GM19467 (cell line): ENCODE measurements around the gene VEGFC.

Source experiments
- ATAC-seq: cut with Tn5 transposase; IDR thresholded peaks from one replicate; pipeline ENCODE4 v1.9.1; 2021; ENCODE audit warnings: mild to moderate bottlenecking, moderate library complexity; ENCODE audit not compliant: unreplicated experiment

VEGFC gene

DNA sequence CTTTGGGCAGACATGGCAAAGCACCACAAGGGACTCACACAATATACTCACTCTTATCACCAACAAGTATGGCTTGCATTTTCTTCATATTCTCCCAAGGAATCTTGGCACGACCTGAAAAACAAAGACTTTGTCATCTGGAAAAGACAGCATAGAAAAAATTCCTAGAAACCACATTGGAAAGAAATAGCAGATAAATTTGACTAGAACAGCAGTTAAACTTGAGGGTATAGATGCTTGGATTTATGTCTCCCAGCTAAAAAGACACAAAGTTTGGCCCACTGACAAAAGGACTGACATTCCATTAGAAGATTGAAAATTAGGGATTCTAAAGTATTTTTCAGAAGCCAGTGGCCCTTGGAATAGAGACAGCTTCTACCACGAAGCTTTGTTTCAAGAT, 6.9 kb upstream of the VEGFC start:
- no peak for ATAC-seq

DNA sequence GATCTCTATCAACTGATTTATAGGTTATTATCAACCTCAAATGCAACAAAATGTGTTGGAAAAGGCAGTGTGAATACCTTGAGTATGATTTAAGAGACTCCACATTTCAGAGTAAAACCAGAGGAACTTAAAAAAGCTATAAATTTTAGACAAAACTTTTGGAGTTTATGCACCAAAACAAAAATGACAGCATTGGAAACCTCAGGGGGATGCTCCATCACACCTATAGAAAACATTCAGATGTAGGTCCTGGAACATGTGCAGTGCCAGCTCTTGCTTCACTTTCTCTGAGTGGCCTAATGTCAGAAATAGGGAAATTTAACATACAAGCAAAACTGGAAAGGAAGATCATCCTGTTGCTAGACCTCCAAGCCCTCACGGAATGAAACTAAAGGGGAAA, 5.8 kb upstream of the VEGFC start:
- ATAC-seq: no peak

DNA sequence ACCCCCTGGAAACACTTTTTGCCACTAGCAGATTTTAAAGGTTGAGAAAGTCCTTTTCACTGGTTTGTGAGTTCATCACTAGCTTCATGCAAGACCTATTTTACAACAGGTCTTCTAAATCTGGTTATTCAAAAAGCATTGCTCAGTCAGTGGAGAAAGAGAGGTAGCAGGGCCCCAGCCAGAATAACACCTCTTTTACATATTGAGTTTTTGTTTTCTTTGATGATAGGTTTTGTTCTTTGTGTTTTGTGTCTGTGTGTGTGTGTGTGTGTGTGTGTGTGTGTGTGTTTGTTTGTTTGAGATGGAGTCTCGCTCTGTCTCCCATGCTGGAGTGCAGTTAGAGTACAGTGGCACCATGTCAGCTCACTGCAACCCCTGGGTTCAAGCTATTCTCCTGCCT, 2.7 kb upstream of the VEGFC start:
- no peak for ATAC-seq

DNA sequence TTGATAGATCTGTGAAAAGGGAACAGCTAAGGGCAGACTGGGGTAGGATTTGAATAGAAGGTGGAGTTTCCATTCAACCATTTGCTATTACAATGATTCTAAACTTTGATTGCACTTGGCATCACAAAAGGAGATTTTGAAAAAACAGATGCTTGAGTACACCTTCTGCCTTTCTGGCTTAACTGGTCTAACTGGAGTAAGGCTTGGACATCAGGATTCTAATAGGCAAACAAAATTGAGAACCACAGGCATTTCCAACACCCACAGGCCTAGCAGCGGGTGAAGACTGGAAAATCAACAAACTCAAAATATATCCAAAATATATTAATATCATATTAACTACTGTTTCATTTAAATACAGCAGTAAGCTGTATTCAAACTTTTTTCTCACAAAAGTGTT, 1.9 kb upstream of the VEGFC start:
- no peak for ATAC-seq

DNA sequence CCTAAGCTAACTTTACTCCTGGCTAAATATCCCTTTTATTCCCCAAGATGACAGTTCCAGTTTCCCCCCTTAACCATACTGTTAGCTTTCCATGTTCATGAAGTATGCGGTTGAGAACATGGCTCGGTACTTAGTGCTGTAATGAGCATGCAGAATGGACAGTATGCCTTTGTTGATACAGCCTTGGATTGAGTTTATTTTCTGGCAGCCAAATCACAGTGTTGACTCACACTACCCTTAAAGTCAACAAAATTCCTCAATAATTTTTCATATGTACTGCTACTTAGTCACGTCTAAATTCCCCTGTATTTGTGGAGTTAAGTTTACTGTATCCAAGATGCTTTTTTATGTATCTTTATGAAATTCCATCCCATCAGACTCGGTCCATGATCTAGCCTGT, 1.4 kb upstream of the VEGFC start:
- no peak for ATAC-seq

DNA sequence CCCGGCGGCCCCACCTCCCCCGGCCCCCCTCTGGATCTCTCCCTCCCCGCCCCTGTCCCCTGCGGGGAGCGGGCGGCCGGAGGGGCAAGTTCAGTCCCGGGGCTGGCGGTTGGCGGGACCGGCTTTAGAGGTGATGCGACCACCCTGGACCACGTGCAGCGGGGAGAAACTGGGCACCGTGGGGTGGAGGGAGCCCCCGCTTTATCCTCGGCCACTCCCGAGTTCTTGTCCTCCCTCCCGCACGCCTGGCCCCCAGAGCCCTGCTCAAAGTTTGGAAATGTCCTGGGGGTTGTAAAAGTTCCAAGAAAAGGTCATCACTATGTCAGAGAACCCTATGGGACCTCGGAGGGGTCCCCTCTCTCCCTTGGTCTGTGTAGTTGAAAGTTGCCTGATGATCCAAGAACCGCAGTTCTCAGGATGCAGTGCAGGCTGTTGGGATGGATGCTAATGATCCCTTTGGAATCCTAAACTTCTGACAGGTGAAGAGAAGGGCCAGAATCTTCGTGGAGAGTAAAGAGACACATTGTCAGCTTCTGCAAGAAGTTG, 411 bp upstream of the VEGFC start:
- no peak for ATAC-seq

DNA sequence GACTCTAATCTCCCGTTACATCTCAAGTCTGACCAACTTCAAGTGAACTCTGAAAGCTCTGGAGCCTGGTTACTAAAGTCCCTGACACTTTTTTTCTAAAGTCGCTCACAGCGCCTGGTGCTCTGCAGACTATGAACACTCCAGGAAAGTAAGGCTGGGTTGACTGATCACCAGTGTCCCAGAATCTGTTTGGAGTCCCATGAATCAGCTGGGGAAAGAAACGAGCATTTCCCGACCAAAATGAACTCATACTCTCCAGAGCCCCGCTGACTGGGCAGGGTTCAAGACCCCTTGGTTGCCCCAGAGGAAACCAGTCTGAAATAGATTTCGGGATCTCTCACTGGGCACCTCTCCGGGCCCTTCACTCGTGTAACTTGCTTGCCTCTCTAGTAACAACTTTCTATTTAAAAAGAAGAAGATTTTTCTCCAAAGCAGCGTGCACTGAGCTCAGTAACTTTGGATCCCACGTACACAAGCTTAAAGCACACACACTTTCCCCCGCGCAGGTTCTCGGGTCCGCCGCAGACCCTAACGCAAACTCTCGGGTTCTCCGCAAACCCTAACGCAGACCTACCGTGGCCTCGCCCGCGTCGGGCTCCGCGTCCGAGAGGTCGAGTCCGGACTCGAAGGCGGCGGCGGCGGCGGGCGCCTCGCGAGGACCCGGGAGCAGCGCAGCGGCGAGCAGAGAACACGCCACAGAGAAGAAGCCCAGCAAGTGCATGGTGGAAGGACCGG, 964 bp downstream of the VEGFC start:
- ATAC-seq: no peak

DNA sequence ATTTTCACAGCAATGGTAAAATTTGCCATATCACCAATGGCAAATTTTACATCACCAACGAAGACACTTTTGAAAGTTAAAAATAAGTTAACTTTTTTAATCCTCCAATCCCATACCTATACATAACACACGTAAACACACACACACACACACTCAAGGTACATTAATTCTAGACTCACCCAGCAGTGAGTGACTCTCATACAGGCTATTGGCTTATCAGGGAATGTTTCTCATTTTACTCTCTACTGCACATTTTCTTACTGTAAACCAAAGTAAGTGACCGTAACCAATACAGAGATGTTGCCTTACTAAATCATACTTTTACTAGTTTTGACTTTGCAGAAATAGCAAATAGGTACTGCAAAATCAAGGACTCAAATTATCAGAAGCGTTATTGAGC, 2.3 kb downstream of the VEGFC start:
- ATAC-seq: no peak

DNA sequence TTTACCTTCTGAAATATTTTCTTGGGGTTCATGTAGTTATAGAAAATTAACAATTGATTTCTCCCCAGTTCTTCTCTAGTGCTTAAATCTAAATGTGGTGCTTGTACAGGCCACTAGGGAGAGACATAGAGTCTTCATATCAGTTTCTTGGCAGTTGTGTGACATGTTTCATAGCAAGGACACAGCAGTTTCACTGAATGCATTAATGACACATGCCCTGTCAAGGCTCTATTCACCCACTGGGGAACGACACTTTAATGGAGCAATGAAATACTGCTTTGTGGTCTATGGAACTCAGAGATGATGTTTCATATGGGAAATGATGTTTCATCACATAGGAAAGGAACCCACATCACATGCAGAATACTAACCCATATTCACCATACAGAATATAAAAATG, 2.8 kb downstream of the VEGFC start:
- peak; percentile 58 for ATAC-seq

DNA sequence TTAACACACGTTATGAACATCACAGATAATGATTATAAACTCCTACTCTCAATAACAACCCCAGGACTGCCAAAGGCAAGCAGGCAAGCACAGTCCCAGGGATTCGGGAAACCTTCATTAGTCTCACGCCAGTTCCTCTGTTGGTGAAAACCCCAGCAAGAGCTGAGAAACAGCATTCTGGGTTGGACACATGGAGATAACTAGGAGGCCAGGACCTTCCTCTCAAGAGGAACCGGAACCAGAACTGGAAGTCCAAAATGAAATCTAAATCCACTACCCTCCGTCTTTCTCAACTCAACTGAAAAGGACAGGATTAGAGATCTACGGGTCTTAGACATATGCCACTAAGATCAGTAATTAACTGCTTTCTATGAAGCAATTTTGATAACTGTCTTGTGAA, 3.8 kb downstream of the VEGFC start:
- no peak for ATAC-seq

DNA sequence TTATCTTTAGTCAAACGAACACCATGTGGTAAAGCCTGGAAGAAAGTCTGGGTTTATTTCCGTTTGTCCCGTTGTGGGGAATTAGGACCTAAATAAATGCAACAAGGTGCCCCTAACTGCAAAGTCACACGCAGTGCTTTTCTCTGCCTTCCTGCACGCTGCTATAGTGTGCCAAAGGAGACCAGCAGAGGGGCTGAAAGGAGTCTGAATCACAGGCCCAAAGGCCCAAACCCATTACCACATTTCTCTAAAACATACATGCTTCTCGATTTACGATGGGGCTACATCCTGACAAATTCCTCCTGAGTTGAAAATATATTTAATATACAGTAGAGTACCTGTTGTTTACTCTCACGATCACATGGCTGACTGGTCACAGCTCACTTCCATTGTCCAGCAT, 4.5 kb downstream of the VEGFC start:
- ATAC-seq: no peak

DNA sequence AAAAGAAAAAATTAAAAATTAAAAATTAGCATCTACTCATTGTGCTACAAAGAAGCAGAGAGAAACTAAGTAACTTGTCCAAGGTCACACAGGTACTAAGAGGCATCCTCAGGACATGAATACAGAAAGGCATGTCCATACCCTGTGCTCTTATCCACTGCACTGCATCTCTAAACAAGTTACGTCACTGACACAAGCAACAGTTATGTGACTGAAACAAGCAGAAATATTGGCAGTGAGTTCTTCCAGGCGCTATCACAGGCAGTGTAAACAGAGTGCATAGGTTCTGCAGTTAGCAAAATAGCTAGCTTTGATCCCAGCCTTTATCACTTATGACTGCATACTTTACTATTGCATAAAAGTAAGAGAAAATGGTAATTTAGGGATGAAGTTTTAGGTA, 7.9 kb downstream of the VEGFC start:
- no peak for ATAC-seq

DNA sequence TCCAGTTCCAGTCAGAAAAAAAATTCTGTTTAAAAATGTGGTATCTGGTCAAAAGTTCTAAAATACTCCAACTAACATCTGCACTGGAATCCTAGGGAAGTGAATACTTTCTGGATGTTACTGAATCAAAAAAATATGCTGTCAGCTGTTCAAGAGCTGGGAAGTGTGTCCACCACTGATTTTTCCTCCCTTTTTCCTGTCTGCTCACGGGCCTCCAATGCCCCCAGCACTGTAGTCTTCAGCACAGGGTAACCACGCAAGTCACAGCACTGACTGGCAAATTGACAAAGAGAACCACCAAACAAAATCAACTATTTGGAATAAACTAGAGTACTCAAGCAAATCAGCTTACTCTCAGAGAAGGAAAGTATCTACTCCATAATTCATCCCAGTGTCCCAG, 9.9 kb downstream of the VEGFC start:
- ATAC-seq: no peak

DNA sequence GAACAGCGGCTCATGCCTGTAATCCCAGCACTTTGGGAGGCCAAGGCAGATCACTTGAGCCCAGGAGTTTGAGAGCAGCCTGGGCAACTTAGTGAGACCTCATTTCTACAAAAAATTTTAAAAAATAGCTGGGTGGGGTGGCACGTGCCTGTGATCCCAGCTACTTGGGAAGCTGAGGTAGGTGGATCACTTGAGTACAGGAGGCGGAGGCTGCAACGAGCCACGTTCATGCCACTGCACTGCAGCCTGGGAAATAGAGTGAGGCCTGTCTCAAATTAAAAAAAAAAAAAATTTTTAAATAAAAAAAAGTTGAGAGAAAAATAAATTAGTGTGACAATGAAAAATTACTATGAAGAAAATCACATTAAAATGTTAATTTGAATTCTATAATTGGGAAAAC, 10.5 kb downstream of the VEGFC start:
- no peak for ATAC-seq

DNA sequence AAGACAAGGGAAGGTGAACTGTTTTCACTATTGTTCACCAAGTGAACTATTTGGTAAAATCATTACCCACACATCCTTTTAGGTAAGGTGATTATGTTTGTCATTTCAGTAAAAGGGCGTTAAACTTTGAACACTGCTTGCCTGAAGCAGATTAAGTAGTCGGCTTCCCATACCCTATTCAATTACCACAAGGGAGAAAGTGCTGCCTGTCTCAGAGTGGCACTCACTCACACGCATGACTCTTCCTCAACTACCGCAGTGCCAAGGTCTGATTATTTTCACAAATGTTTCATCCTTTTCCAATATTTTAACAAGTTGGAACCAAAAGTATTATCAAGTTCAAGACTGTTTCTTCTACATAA, 11.0 kb downstream of the VEGFC start:
- no peak for ATAC-seq

DNA sequence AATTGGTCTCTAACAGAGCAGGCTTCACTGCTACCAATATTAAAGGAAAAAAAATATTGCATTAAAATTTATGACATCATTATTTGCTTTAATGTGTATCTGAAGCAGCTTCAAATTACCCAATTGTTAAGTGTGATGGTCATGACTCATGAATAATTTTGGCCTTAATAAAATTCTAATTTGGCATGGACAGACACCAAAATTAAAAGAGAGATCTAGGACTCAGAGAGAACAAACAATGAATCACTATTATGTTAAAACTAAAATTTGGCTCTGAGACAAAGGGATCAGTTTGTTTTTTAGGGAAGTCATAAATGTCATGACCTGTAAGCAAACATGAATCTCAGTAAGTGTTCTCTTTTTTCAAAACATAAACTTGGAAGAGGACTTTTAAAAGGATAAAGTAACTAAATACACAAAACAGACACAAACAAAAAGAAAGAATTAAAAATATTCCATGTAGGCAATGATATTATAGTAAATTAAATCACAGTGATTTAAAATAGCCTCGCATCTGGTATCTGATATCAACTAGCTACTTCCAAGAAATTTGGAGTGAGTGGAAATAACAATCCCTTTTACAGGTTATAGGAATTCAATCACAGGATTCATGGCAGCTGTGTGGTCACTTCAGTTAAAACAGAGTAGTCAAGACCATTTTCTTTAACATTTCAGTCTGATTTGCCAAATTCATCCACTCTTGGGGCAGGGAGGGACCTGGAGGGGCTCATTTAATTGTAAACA, 11.6 kb downstream of the VEGFC start:
- no peak for ATAC-seq

DNA sequence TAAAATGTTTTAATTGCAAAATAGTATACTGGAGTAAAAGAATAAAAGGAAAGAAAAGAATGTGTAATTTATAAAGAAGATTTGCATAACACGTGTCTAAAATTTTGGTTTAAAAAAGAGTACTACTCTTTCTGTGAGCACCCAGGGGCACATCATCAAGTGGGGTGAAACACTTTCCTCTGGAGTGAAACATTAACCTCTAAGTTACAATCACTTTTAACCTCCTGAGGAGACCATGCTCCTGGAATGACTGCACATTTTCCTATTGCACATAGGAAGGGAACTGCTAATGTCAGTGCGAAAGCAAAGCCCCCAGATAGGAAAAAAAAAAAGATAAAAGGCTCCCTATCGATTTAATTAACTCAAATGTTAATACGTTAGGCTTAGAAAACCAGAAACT, 13.3 kb downstream of the VEGFC start:
- ATAC-seq: no peak

DNA sequence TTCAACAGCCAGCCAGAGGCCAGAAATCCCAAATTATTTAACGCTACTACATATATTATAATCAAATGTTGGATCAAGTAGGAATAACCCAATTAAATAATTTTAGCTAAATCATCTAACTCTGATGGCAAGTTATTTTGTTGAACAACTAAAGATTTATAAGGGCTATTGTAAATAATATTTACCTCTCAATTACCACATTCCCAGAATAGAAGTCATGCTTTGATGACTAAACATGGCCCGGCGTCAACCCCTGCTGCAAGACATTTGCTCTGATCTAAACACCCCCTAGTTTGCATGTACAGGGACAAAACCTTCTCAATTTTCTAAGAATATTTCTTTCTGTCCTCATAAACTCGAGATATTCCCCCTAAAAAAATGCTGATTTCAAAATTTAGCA, 14.2 kb downstream of the VEGFC start:
- no peak for ATAC-seq

DNA sequence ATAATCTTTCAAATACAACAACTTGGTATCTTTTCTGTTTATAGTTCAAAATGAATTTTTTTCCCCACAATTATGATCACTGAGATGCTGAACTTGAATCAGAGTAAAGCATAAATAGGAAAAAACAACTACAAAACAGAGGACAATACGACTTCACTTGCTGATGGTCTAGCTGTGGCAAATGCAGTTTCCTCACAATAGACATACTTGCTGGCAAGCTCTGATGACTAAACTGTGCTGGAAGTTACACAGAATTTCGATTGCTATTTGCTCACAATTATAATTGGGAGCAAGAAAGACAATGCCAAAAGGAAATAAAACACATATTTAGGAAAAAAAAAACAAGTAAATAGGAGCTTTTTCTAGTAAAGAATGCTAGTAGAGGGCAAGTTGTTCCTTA, 14.7 kb downstream of the VEGFC start:
- no peak for ATAC-seq

DNA sequence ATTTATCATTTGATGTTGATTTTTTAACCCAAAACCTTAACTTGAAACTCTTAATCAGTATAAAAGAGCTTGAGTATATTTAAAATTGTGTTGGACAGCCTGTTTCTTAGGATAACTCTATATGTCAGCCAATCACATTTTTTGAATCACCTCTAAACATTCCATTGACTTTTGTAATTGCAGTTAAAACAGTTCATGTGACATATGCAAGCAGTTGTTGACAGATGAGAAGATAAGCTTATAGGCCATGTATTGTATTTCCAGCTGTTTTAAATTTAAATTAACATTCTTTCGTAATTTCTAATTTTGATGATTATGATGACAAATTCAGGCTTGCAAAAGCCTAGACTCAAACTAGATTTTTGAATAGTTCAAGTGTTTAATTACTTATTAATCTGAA, 17.4 kb downstream of the VEGFC start:
- no peak for ATAC-seq

DNA sequence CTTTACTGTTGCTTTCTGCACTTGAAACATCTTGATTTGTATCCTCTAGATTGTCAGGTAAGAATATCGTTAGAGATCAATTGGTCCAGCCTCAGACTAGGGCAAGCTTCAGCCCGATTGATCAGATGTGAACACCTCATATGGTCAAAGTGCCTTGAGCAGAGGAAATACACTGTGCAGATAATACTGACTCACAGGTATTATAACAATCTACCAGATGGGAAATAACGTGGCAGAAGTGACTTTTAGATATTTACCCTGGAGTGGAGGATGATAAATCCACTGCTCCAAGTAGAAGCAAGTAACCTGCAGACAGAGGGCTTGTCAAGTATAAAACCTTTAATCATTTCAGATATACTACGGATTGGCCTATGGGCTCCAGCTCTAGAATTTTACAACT, 17.9 kb downstream of the VEGFC start:
- no peak for ATAC-seq

DNA sequence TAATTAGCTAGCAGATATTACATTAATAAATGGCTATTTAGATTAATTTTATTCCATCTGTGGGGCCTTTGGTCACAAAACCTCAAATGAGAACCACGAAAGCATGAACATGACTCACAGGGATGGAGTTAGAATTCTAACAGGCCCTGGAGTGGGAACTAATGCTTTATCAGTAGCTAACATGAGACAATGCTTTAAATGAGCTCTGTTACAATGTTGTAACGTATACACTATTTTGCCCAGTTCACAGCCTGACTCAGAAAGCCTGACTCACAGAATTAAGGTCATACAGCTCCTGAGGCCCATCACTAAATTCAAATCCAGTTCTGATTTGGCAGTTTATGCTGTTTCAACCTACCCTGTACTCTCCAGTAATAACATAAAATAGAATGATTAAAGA, 23.2 kb downstream of the VEGFC start:
- no peak for ATAC-seq

DNA sequence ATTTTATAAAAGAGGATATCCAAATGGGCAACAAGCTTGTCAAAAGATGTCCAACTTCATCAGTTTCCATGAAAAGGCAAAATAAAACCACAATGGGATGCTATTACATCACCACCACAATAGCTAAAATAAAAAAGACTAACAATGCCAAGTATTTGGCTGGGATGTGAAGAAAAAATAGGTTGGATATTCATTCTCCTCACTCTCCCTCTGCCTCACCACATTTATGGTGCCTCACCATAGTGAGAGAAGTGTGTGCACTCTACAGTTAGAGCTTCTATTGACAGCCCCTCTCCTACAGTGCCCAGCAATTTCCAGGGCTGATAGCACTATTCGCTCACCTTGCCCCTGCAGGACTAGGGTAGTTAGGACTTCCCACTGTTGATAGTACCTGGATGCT, 25.5 kb downstream of the VEGFC start:
- ATAC-seq: no peak
